GM23338 (cell line): ENCODE results near the gene EIF2A. TPM values are rescaled to one million over a fixed set of nuclear protein-coding genes. Genes with fewer than 3 reads are reported as not detected.

Experiments
- EZH2 ChIP-seq: fragments of 200-600 bp; sonication (generic); IDR thresholded peaks from one replicate; pipeline ENCODE4 v1.8.0; 2017; ENCODE audit warnings: antibody characterized with exemption, mild to moderate bottlenecking, low read depth; ENCODE audit not compliant: unreplicated experiment
- EZH2phosphoT487 ChIP-seq: fragments of 200-600 bp; sonication (generic); IDR thresholded peaks from one replicate; pipeline ENCODE4 v1.8.1; 2018; ENCODE audit warnings: antibody characterized with exemption; ENCODE audit not compliant: unreplicated experiment
- JUNB ChIP-seq: IDR thresholded peaks from one replicate; pipeline ENCODE4 v1.6.1; 2016; ENCODE audit warnings: antibody characterized with exemption; ENCODE audit not compliant: unreplicated experiment
- POLR2AphosphoS5 ChIP-seq: IDR thresholded peaks from 2 replicates; pipeline ENCODE4 v1.6.1; 2016; ENCODE audit warnings: antibody characterized with exemption, low read depth
- REST ChIP-seq: IDR thresholded peaks from one replicate; pipeline ENCODE4 v1.6.1; 2018; ENCODE audit warnings: antibody characterized with exemption; ENCODE audit not compliant: unreplicated experiment
- ZNF114 ChIP-seq: fragments of 250-450 bp; sonication (Bioruptor Pico); IDR thresholded peaks from 2 replicates; pipeline ENCODE4 v1.5.0; 2020; ENCODE audit warnings: mild to moderate bottlenecking, moderate library complexity
- ZNF331 ChIP-seq: fragments of 250-450 bp; sonication (Bioruptor Pico); IDR thresholded peaks from 2 replicates; pipeline ENCODE4 v1.5.0; 2020; ENCODE audit warnings: low read depth, mild to moderate bottlenecking, moderate library complexity
- ZNF462 ChIP-seq: fragments of 250-450 bp; sonication (Bioruptor Pico); IDR thresholded peaks from 2 replicates; pipeline ENCODE4 v1.5.0; 2020; ENCODE audit warnings: mild to moderate bottlenecking, moderate library complexity
- polyA plus RNA-seq: library from polyadenylated mRNA; unstranded; fragments of >200 nt; fragmentation: Nextera tagmentation; extraction: Ambion mirVana; gene quantifications from 2 replicates; pipeline ENCODE4 v1.2.1, GENCODE V29; 2016
- total RNA-seq: library from RNA; depleted of rRNA; stranded (reverse); fragments of >200 nt; shearing (Covaris generic); gene quantifications from 2 replicates; pipeline ENCODE4 v1.2.3, GENCODE V29; 2014

The EIF2A gene
- total and polyA plus RNA-seq, 2 experiments from 2014 or later, result 95.2 to 153 TPM

GRCh38 chr3:150515210-150515609 lies 31.4 kb upstream of the EIF2A start (continued):
- TF ChIP-seq REST, result no peak
- no peak for TF ChIP-seq ZNF462
- no peak for TF ChIP-seq ZNF331 (CRISPR knock-in tag)
- TF ChIP-seq EZH2phosphoT487, result no peak
- no peak for TF ChIP-seq EZH2
- no peak for TF ChIP-seq POLR2AphosphoS5
- no peak for TF ChIP-seq JUNB
- no peak for TF ChIP-seq ZNF114 (CRISPR knock-in tag)
